GM23338 (cell line): ENCODE measurements around the gene HARS1. TPM values are rescaled to one million over a fixed set of nuclear protein-coding genes. Genes with fewer than 3 reads are reported as not detected.

ENCODE experiments used
- ATAC-seq: fragments of 200-7000 bp; cut with Tn5 transposase; 3 replicates; pipeline ENCODE4 v1.9.1; 2020
- DNase-seq: peaks from one replicate; pipeline ENCODE4 v3.0.0-alpha.2; 2015; ENCODE audit warnings: low spot score
- H2AFZ ChIP-seq: fragments of 200-600 bp; sonication (generic); 2 replicates; pipeline ENCODE4 v1.8.0; 2016; ENCODE audit warnings: antibody characterized with exemption, mild to moderate bottlenecking, moderate library complexity
- H3F3A ChIP-seq: fragments of 200-600 bp; sonication (generic); replicated peaks from 2 replicates; pipeline ENCODE4 v1.8.0; 2017; ENCODE audit warnings: antibody characterized with exemption, mixed run types, low read depth
- H3K27ac ChIP-seq: fragments of 200-600 bp; sonication (generic); 2 replicates; pipeline ENCODE4 v1.6.1; 2016; ENCODE audit warnings: low read depth
- H3K27me3 ChIP-seq: fragments of 200-600 bp; sonication (generic); 2 replicates; pipeline ENCODE4 v1.8.0; 2016; ENCODE audit warnings: mild to moderate bottlenecking, mixed run types, moderate library complexity; ENCODE audit not compliant: insufficient read depth
- H3K36me3 ChIP-seq: fragments of 200-600 bp; sonication (generic); 2 replicates; pipeline ENCODE4 v1.8.0; 2016; ENCODE audit warnings: mild to moderate bottlenecking; ENCODE audit not compliant: insufficient read depth
- H3K4me1 ChIP-seq: fragments of 200-600 bp; sonication (generic); 2 replicates; pipeline ENCODE4 v1.8.0; 2016; ENCODE audit warnings: mild to moderate bottlenecking, moderate library complexity; ENCODE audit not compliant: insufficient read depth
- H3K4me2 ChIP-seq: fragments of 200-600 bp; sonication (generic); 2 replicates; pipeline ENCODE4 v1.7.1; 2017; ENCODE audit warnings: mixed run types
- H3K4me3 ChIP-seq: fragments of 200-600 bp; sonication (generic); 2 replicates; pipeline ENCODE4 v1.6.1; 2016; ENCODE audit warnings: mixed run types
- H3K79me2 ChIP-seq: fragments of 200-600 bp; sonication (generic); replicated peaks from 2 replicates; pipeline ENCODE4 v1.8.0; 2017; ENCODE audit warnings: mild to moderate bottlenecking; ENCODE audit not compliant: insufficient read depth
- H3K9me2 ChIP-seq: fragments of 200-600 bp; sonication (generic); 2 replicates; pipeline ENCODE4 v1.8.0; 2017; ENCODE audit not compliant: insufficient read depth
- H4K20me1 ChIP-seq: fragments of 200-600 bp; sonication (generic); replicated peaks from 2 replicates; pipeline ENCODE4 v1.8.0; 2017; ENCODE audit warnings: mild to moderate bottlenecking; ENCODE audit not compliant: insufficient read depth
- H3K27ac Mint-ChIP-seq: 2 replicates; pipeline ENCODE4 v1.8.0; 2020; ENCODE audit warnings: inconsistent platforms, mild to moderate bottlenecking, moderate library complexity, mixed read lengths
- H3K27me3 Mint-ChIP-seq: 3 replicates; pipeline ENCODE4 v1.8.0; 2022; ENCODE audit warnings: low read depth, mild to moderate bottlenecking, moderate library complexity, mixed read lengths, inconsistent platforms; ENCODE audit not compliant: insufficient read depth, poor library complexity
- H3K36me3 Mint-ChIP-seq: 3 replicates; pipeline ENCODE4 v1.8.0; 2021; ENCODE audit warnings: low read depth, mild to moderate bottlenecking, inconsistent platforms, moderate library complexity, mixed read lengths
- H3K4me1 Mint-ChIP-seq: 3 replicates; pipeline ENCODE4 v1.8.0; 2020; ENCODE audit warnings: mild to moderate bottlenecking, inconsistent platforms, mixed read lengths
- H3K4me3 Mint-ChIP-seq: 3 replicates; pipeline ENCODE4 v1.8.0; 2021; ENCODE audit warnings: moderate library complexity, mild to moderate bottlenecking, inconsistent platforms, mixed read lengths
- H3K9me3 Mint-ChIP-seq: 3 replicates; pipeline ENCODE4 v1.8.0; 2020; ENCODE audit warnings: moderate library complexity, mild to moderate bottlenecking, inconsistent platforms, mixed read lengths
- CREB1 ChIP-seq: fragments of 250-450 bp; sonication (Bioruptor Pico); IDR thresholded peaks from 2 replicates; pipeline ENCODE4 v1.5.0; 2020; ENCODE audit warnings: low read depth, mild to moderate bottlenecking, moderate library complexity
- CTCF ChIP-seq, 2 experiments: fragments of 200-600 bp in 1 of 2; sonication (generic) in 1 of 2; conservative IDR thresholded peaks; 2 replicates each; pipeline versions ENCODE4 v1.5.1 to v1.6.1; 2016 to 2017; ENCODE audit warnings: antibody characterized with exemption in 2 of 2, low read depth in 2 of 2, mild to moderate bottlenecking in 2 of 2, moderate library complexity in 1 of 2
- ETS1 ChIP-seq: IDR thresholded peaks from 2 replicates; pipeline ENCODE4 v1.6.1; 2016; ENCODE audit warnings: antibody characterized with exemption
- EZH2 ChIP-seq: fragments of 200-600 bp; sonication (generic); IDR thresholded peaks from one replicate; pipeline ENCODE4 v1.8.0; 2017; ENCODE audit warnings: antibody characterized with exemption, mild to moderate bottlenecking, low read depth; ENCODE audit not compliant: unreplicated experiment
- EZH2phosphoT487 ChIP-seq: fragments of 200-600 bp; sonication (generic); IDR thresholded peaks from one replicate; pipeline ENCODE4 v1.8.1; 2018; ENCODE audit warnings: antibody characterized with exemption; ENCODE audit not compliant: unreplicated experiment
- JUNB ChIP-seq: IDR thresholded peaks from one replicate; pipeline ENCODE4 v1.6.1; 2016; ENCODE audit warnings: antibody characterized with exemption; ENCODE audit not compliant: unreplicated experiment
- POLR2AphosphoS5 ChIP-seq: IDR thresholded peaks from 2 replicates; pipeline ENCODE4 v1.6.1; 2016; ENCODE audit warnings: antibody characterized with exemption, low read depth
- STAT1 ChIP-seq: IDR thresholded peaks from one replicate; pipeline ENCODE4 v1.6.1; 2016; ENCODE audit warnings: antibody characterized with exemption; ENCODE audit not compliant: unreplicated experiment
- ZNF114 ChIP-seq: fragments of 250-450 bp; sonication (Bioruptor Pico); IDR thresholded peaks from 2 replicates; pipeline ENCODE4 v1.5.0; 2020; ENCODE audit warnings: mild to moderate bottlenecking, moderate library complexity
- ZNF462 ChIP-seq: fragments of 250-450 bp; sonication (Bioruptor Pico); IDR thresholded peaks from 2 replicates; pipeline ENCODE4 v1.5.0; 2020; ENCODE audit warnings: mild to moderate bottlenecking, moderate library complexity
- polyA plus RNA-seq: library from polyadenylated mRNA; unstranded; fragments of >200 nt; fragmentation: Nextera tagmentation; extraction: Ambion mirVana; gene quantifications from 2 replicates; pipeline ENCODE4 v1.2.1, GENCODE V29; 2016
- total RNA-seq: library from RNA; depleted of rRNA; stranded (reverse); fragments of >200 nt; shearing (Covaris generic); gene quantifications from 2 replicates; pipeline ENCODE4 v1.2.3, GENCODE V29; 2014

The HARS1 gene
- total and polyA plus RNA-seq, 2 experiments from 2014 or later: 51.6 to 57.8 TPM

- TF ChIP-seq CTCF (conservative IDR thresholded peaks at IDR 0.05; ENCODE audit: low read depth in 2 of 2): no peak
- TF ChIP-seq JUNB: no peak
- no peak for TF ChIP-seq ZNF114 (CRISPR knock-in tag)
These were observed 48.5 kb downstream of the HARS1 start (continued) for GRCh38 chr5:140642718-140643117.

- Mint-ChIP-seq H3K27ac (no peak overlapping the region), H3K4me1 (peaks cover 14% of the 10 kb centered on the region), H3K4me3 (no peak overlapping the region), H3K9me3 (no peaks in the 10 kb centered on the region), H3K27me3 (peaks cover 17% of the 10 kb centered on the region), H3K36me3 (peaks cover 52% of the 10 kb centered on the region)
- no peaks in the 10 kb centered on the region for H3K9me2 ChIP-seq
- H3F3A ChIP-seq: no peaks in the 10 kb centered on the region
- no peak overlapping the region for H3K27ac ChIP-seq
- H3K36me3 ChIP-seq: peaks cover 19% of the 10 kb centered on the region; the same call in 1 of the 2 replicates
- peaks cover 23% of the 10 kb centered on the region for H3K4me1 ChIP-seq
- no peak overlapping the region for H3K4me2 ChIP-seq
- H3K79me2 ChIP-seq: peaks cover 25% of the 10 kb centered on the region
- peaks cover 7% of the 10 kb centered on the region for H4K20me1 ChIP-seq
- H3K27me3 ChIP-seq: no peaks in the 10 kb centered on the region
- DNase-seq (no peak), ATAC-seq (no peak)
- H2AFZ ChIP-seq: no peak overlapping the region
- no peak overlapping the region for H3K4me3 ChIP-seq
- TF ChIP-seq ETS1 (no peak), ZNF462 (CRISPR knock-in tag) (no peak), EZH2phosphoT487 (no peak), CTCF (conservative IDR thresholded peaks at IDR 0.05; ENCODE audit: low read depth in 2 of 2) (no peak), STAT1 (no peak), POLR2AphosphoS5 (no peak), CREB1 (CRISPR knock-in tag) (no peak), EZH2 (no peak), ZNF114 (CRISPR knock-in tag) (no peak)
These were observed 49.5 kb downstream of the HARS1 start for GRCh38 chr5:140641716-140642115.
